AG04449 (cell line): Measurements from ENCODE around the gene CYB561D2.
A peak's percentile ranks its signal among the peaks of the same experiment; 100 is the strongest.

Experiments
- CTCF ChIA-PET: fragments of 350-600 bp; formaldehyde crosslinking; extraction: SDS; loops from one replicate; lab custom pipeline; 2021; ENCODE audit warnings: antibody characterized with exemption; lab: Yijun Ruan, JAX
- POLR2A ChIA-PET: fragments of 400-600, 350-600 bp; formaldehyde crosslinking; extraction: SDS; loops from one replicate; lab custom pipeline; 2020; ENCODE audit warnings: antibody characterized with exemption, inconsistent platforms; lab: Yijun Ruan, JAX
- DNase-seq: peaks from one replicate; pipeline ENCODE4 v3.0.0-alpha.2; 2010; ENCODE audit warnings: low read depth, low spot score
- H3K4me3 ChIP-seq: 2 replicates; pipeline ENCODE4 v1.5.1; 2011; ENCODE audit warnings: low read depth, mild to moderate bottlenecking, control low read depth, low read length
- TF ChIP-seq, protein P1 (sequence below): IDR thresholded peaks from one replicate; pipeline ENCODE4 v1.5.1; 2011; ENCODE audit warnings: mild to moderate bottlenecking, moderate library complexity, low read length, control low read depth, inconsistent platforms; ENCODE audit not compliant: insufficient read depth; ENCODE audit errors: missing control alignments

The CYB561D2 gene

DNA sequence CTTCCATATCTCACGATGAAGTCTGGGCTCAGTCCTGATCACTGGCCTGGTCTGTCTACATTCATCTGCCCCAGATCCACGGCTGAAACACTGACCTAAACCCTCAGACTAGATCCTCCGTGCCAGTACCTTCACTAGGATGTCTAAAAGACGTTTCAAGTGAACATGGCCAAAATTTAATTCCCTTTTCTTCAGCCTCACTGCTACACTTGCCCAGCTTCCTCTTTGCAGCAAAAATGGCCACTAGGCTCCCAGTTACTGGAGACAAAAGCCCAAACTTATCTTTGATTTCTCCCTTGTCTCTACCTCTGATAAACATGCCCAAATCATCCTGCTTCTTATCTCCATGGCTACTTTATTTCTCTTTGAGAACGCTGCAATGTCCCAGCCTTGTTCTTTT lies 11.7 kb upstream of the CYB561D2 start:
- ChIA-PET CTCF (interaction anchor here (3.0 to 4.9 kb wide), 2 partner anchors 10 to 15 kb away, joined by 11 to 46 read pairs; partner anchors contain the start of genes CYB561D2 and NPRL2), POLR2A (interaction anchor here (1.9 kb wide), 1 partner anchor 12 kb away, joined by 10 read pairs; the partner anchor contains the start of genes CYB561D2 and NPRL2)

DNA sequence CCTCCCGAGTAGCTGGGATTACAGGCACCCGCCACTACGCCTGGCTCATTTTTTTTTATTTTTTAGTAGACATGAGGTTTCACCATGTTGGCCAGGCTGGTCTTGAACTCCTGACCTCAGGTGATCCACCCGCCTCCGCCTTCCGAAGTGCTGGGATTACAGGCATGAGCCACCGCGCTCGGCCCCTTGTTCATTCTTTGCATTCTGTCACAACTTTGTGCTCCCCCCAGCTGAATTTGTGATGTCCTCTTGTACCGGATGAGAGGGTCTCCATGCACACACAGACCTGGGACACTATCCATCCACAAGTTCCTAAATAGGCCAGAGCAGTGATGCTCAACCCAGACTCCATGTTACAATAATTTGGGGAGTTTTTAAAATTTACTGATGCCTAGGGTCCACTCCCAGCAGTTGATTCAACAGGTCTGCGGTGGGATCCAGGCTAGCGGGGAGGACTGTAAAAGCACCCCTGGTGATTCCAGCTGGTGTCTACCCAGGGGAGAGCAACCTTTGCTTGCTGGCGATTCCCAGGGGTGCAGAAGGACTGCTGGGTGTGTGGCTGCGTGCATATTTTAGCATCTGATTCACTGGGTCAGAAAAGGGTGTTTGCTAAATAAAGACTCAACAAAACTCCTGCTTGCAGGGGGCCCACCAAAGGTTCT lies 11.0 kb upstream of the CYB561D2 start:
- H3K4me3 ChIP-seq = peak overlapping the region; percentile 63
- TF ChIP-seq, protein P1, sequence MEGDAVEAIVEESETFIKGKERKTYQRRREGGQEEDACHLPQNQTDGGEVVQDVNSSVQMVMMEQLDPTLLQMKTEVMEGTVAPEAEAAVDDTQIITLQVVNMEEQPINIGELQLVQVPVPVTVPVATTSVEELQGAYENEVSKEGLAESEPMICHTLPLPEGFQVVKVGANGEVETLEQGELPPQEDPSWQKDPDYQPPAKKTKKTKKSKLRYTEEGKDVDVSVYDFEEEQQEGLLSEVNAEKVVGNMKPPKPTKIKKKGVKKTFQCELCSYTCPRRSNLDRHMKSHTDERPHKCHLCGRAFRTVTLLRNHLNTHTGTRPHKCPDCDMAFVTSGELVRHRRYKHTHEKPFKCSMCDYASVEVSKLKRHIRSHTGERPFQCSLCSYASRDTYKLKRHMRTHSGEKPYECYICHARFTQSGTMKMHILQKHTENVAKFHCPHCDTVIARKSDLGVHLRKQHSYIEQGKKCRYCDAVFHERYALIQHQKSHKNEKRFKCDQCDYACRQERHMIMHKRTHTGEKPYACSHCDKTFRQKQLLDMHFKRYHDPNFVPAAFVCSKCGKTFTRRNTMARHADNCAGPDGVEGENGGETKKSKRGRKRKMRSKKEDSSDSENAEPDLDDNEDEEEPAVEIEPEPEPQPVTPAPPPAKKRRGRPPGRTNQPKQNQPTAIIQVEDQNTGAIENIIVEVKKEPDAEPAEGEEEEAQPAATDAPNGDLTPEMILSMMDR = no peak
- no peak for DNase-seq
- ChIA-PET POLR2A (no interaction called here), CTCF (interaction anchor here (1.5 to 4.9 kb wide), 4 partner anchors 9 to 210 kb away, joined by 5 to 46 read pairs (median 8); partner anchors contain the start of genes CYB561D2 and NPRL2)

More for the DNA sequence above, 11.7 kb upstream of the CYB561D2 start:
- peak overlapping the region; percentile 8 for H3K4me3 ChIP-seq
- DNase-seq = no peak
- TF ChIP-seq, protein P1 = no peak

DNA sequence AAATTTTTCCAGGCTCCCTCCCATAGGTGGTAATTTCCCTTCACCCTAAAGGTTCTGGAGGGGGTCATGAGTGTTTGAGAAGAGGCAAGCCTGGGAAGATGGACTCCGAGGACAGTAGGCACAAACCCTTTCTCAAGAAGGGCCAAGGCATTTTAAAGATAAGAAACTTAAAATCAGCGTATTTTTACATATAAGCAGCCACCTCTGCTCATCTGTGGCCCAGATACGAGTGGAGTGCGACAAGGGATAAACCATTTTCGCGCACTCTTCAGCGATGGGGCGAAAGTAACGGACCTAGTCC lies 10.6 kb upstream of the CYB561D2 start:
- TF ChIP-seq, protein P1 = no peak
- CTCF ChIA-PET = interaction anchor here (0.8 to 4.9 kb wide), 6 partner anchors 9 to 210 kb away, joined by 3 to 46 read pairs (median 6); partner anchors contain the start of genes CYB561D2, NPRL2 and TMEM115

DNA sequence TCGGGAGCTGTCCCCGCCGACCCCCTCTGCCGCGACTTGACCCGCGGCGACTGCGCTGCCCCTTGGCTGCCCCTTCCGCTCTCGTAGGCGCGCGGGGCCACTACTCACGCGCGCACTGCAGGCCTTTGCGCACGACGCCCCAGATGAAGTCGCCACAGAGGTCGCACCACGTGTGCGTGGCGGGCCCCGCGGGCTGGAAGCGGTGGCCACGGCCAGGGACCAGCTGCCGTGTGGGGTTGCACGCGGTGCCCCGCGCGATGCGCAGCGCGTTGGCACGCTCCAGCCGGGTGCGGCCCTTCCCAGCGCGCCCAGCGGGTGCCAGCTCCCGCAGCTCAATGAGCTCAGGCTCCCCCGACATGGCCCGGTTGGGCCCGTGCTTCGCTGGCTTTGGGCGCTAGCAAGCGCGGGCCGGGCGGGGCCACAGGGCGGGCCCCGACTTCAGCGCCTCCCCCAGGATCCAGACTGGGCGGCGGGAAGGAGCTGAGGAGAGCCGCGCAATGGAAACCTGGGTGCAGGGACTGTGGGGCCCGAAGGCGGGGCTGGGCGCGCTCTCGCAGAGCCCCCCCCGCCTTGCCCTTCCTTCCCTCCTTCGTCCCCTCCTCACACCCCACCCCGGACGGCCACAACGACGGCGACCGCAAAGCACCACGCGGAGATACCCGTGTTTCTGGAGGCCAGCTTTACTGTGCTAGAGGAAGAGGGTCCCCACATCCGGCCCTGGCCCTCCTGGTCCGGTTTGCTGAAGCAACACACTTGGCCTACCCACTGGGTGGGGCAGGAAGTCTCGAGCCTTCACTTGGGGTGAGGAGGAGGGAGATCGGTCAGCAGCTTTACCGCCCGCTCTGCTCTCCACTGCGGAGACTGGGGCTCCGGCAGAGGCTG lies 10.0 kb upstream of the CYB561D2 start, which contains the start of gene RASSF1:
TSS of gene RASSF1 (minus strand) at position 389 of the 882 bp plus-strand sequence. CDS start at position 358, 31 bp downstream.
- DNase-seq = no peak
- ChIA-PET CTCF (interaction anchor here (0.8 to 4.9 kb wide), 7 partner anchors 8 to 209 kb away, joined by 3 to 46 read pairs (median 6); partner anchors contain the start of genes CYB561D2, NPRL2 and TMEM115), POLR2A (interaction anchor here (1.1 to 1.2 kb wide), 3 partner anchors 10 to 99 kb away, joined by 3 read pairs; partner anchors contain the start of genes CYB561D2 and NPRL2)
- TF ChIP-seq, protein P1 = no peak
- H3K4me3 ChIP-seq = peak within 1 kb of the TSS; percentile 63

More for the DNA sequence above, 10.6 kb upstream of the CYB561D2 start:
- H3K4me3 ChIP-seq = peak overlapping the region; percentile 63
- POLR2A ChIA-PET = interaction anchor here (1.1 kb wide), 2 partner anchors 10 to 17 kb away, joined by 3 read pairs; partner anchors contain the start of genes CYB561D2 and NPRL2
- DNase-seq = no peak

GRCh38 chr3:50341537-50341936 lies 9.1 kb upstream of the CYB561D2 start:
- peak overlapping the region; percentile 63 for H3K4me3 ChIP-seq
- CTCF ChIA-PET = interaction anchor here (1.1 to 16.7 kb wide), 3 partner anchors 9 to 204 kb away, joined by 7 to 473 read pairs (median 16); partner anchors contain the start of genes CYB561D2 and NPRL2
- no peak for DNase-seq
- TF ChIP-seq, protein P1 = no peak
- POLR2A ChIA-PET = interaction anchor here (1.2 kb wide), 1 partner anchor 100 kb away, joined by 3 read pairs; no protein-coding TSS in a partner anchor
